HEK293 (cell line): ENCODE data around the gene NEMP2.

ENCODE experiments used
- CTCF ChIP-seq: fragments of 450-650 bp; formaldehyde crosslinking; IDR thresholded peaks from 2 replicates; pipeline ENCODE4 v1.5.1; 2016; ENCODE audit warnings: missing biosample characterization, missing genetic modification characterization
- PBX3 ChIP-seq: sonication (generic); formaldehyde crosslinking; IDR thresholded peaks from 2 replicates; pipeline ENCODE4 v1.8.1; 2022; ENCODE audit warnings: mild to moderate bottlenecking, moderate library complexity, missing genetic modification reagents
- PRDM2 ChIP-seq: fragments of 450-650 bp; formaldehyde crosslinking; IDR thresholded peaks from 2 replicates; pipeline ENCODE4 v1.5.1; 2016; ENCODE audit warnings: missing biosample characterization, missing genetic modification characterization, borderline replicate concordance
- REPIN1 ChIP-seq: fragments of 450-650 bp; formaldehyde crosslinking; IDR thresholded peaks from 2 replicates; pipeline ENCODE4 v1.5.1; 2017; ENCODE audit warnings: missing biosample characterization, missing genetic modification characterization, low read depth
- SP2 ChIP-seq: fragments of 450-650 bp; formaldehyde crosslinking; IDR thresholded peaks from 2 replicates; pipeline ENCODE4 v1.5.1; 2016; ENCODE audit warnings: missing biosample characterization, missing genetic modification characterization
- ZFP3 ChIP-seq: fragments of 450-650 bp; formaldehyde crosslinking; IDR thresholded peaks from 2 replicates; pipeline ENCODE4 v1.5.1; 2016; ENCODE audit warnings: low read depth, missing biosample characterization, missing genetic modification characterization
- ZNF174 ChIP-seq: fragments of 450-650 bp; formaldehyde crosslinking; IDR thresholded peaks from 2 replicates; pipeline ENCODE4 v1.5.0; 2017; ENCODE audit warnings: missing biosample characterization, mild to moderate bottlenecking, missing genetic modification characterization
- ZNF274 ChIP-seq, 2 experiments: fragments of 200-500 bp in 1 of 2; fragments of 450-650 bp in 1 of 2; sonication (Bioruptor generic) in 1 of 2; formaldehyde crosslinking in 1 of 2; IDR thresholded peaks; 2 replicates each; pipeline versions ENCODE4 v1.5.1 to v1.6.1; 2014 to 2016; ENCODE audit warnings: borderline replicate concordance in 1 of 2, inconsistent platforms in 1 of 2, low read length in 1 of 2, missing biosample characterization in 1 of 2, missing genetic modification characterization in 1 of 2
- ZNF280D ChIP-seq: fragments of 450-650 bp; formaldehyde crosslinking; IDR thresholded peaks from 2 replicates; pipeline ENCODE4 v1.5.1; 2016; ENCODE audit warnings: missing biosample characterization, missing genetic modification characterization
- ZNF530 ChIP-seq: fragments of 450-650 bp; formaldehyde crosslinking; IDR thresholded peaks from 2 replicates; pipeline ENCODE4 v1.5.1; 2016; ENCODE audit warnings: low read depth, missing biosample characterization, missing genetic modification characterization
- ZNF585B ChIP-seq: fragments of 450-650 bp; formaldehyde crosslinking; IDR thresholded peaks from 2 replicates; pipeline ENCODE4 v1.5.1; 2016; ENCODE audit warnings: missing biosample characterization, missing genetic modification characterization
- ZNF610 ChIP-seq: fragments of 450-650 bp; formaldehyde crosslinking; IDR thresholded peaks from 2 replicates; pipeline ENCODE4 v1.5.1; 2016; ENCODE audit warnings: missing biosample characterization, missing genetic modification characterization, borderline replicate concordance
- TF ChIP-seq, protein P1 (sequence below): fragments of 450-650 bp; formaldehyde crosslinking; conservative IDR thresholded peaks from 2 replicates; pipeline ENCODE4 v1.5.1; 2016; ENCODE audit warnings: low read depth, missing biosample characterization, missing genetic modification characterization
- TF ChIP-seq, protein P2 (sequence below): fragments of 450-650 bp; formaldehyde crosslinking; IDR thresholded peaks from 2 replicates; pipeline ENCODE4 v1.5.1; 2017; ENCODE audit warnings: missing biosample characterization, missing genetic modification characterization

DNA sequence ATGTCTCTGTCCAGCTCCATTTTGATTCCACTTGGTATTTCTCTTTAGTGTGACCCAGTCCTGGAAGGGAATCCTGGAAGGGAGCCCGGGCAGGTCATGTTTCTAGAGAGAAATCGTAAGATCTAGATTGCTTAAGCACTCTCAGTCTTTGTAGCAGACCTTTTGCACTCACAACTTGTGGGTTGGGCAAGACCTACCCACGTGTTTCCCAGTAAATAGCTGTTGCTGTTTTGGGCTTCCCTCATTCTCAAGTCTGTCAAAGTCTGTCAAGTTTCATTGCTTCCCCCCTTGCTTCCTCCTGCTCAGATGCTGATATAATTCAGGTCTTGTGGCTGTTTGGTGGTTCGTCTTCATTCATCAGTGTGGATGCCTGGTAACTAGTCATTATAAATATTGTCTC is 17.4 kb upstream of the NEMP2 start:
- no peak for TF ChIP-seq ZNF174
- no peak for TF ChIP-seq CTCF (tag by site-specific recombination)
- no peak for TF ChIP-seq ZNF274 (IDR thresholded peaks at IDR 0.05; ENCODE audit: low read length)
- no peak for TF ChIP-seq ZNF274 (tag by site-specific recombination; IDR thresholded peaks at IDR 0.05; ENCODE audit: borderline replicate concordance)
- no peak for TF ChIP-seq ZNF585B (tag by site-specific recombination)
- TF ChIP-seq REPIN1 (tag by site-specific recombination) = no peak
- TF ChIP-seq, protein P1, sequence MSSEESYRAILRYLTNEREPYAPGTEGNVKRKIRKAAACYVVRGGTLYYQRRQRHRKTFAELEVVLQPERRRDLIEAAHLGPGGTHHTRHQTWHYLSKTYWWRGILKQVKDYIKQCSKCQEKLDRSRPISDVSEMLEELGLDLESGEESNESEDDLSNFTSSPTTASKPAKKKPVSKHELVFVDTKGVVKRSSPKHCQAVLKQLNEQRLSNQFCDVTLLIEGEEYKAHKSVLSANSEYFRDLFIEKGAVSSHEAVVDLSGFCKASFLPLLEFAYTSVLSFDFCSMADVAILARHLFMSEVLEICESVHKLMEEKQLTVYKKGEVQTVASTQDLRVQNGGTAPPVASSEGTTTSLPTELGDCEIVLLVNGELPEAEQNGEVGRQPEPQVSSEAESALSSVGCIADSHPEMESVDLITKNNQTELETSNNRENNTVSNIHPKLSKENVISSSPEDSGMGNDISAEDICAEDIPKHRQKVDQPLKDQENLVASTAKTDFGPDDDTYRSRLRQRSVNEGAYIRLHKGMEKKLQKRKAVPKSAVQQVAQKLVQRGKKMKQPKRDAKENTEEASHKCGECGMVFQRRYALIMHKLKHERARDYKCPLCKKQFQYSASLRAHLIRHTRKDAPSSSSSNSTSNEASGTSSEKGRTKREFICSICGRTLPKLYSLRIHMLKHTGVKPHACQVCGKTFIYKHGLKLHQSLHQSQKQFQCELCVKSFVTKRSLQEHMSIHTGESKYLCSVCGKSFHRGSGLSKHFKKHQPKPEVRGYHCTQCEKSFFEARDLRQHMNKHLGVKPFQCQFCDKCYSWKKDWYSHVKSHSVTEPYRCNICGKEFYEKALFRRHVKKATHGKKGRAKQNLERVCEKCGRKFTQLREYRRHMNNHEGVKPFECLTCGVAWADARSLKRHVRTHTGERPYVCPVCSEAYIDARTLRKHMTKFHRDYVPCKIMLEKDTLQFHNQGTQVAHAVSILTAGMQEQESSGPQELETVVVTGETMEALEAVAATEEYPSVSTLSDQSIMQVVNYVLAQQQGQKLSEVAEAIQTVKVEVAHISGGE = no peak
- no peak for TF ChIP-seq ZFP3 (tag by site-specific recombination)
- TF ChIP-seq PRDM2 (tag by site-specific recombination) = no peak
- TF ChIP-seq, protein P2, sequence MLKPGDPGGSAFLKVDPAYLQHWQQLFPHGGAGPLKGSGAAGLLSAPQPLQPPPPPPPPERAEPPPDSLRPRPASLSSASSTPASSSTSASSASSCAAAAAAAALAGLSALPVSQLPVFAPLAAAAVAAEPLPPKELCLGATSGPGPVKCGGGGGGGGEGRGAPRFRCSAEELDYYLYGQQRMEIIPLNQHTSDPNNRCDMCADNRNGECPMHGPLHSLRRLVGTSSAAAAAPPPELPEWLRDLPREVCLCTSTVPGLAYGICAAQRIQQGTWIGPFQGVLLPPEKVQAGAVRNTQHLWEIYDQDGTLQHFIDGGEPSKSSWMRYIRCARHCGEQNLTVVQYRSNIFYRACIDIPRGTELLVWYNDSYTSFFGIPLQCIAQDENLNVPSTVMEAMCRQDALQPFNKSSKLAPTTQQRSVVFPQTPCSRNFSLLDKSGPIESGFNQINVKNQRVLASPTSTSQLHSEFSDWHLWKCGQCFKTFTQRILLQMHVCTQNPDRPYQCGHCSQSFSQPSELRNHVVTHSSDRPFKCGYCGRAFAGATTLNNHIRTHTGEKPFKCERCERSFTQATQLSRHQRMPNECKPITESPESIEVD = no peak
- TF ChIP-seq ZNF280D (tag by site-specific recombination) = no peak
- no peak for TF ChIP-seq PBX3 (CRISPR knock-in tag)
- no peak for TF ChIP-seq ZNF610 (tag by site-specific recombination)
- TF ChIP-seq ZNF530 (tag by site-specific recombination) = no peak
- TF ChIP-seq SP2 (tag by site-specific recombination) = no peak
